ENCODE results near the gene KATNBL1.
A peak's percentile ranks its signal among the peaks of the same experiment; 100 is the strongest.

KATNBL1 gene

GRCh38 chr15:34114215-34114614 lies 95.7 kb downstream of the KATNBL1 start:
- no peak for DNase-seq

GRCh38 chr15:34111488-34111887 lies 98.4 kb downstream of the KATNBL1 start:
- no peak for DNase-seq

- DNase-seq = peak in 1 of 5 experiments; percentile 52
Observed at GRCh38 chr15:34109797-34110663, 99.9 kb downstream of the KATNBL1 start.

- no peak for DNase-seq
Observed at GRCh38 chr15:34107315-34107714, 102.6 kb downstream of the KATNBL1 start.

GRCh38 chr15:34106423-34106822 lies 103.5 kb downstream of the KATNBL1 start:
- DNase-seq = no peak

GRCh38 chr15:34102175-34102925 lies 107.5 kb downstream of the KATNBL1 start:
- DNase-seq = no peak

GRCh38 chr15:34101366-34102174 lies 108.3 kb downstream of the KATNBL1 start, which contains the start of the genes EMC7 and PGBD4:
Gene EMC7, minus strand, starts transcription at chr15:34101862. Its CDS starts 23 bp downstream, at chr15:34101839.
Gene PGBD4, plus strand, starts transcription at chr15:34102083. Its CDS starts 449 bp downstream, at chr15:34102532.
- DNase-seq = peak; percentile 97 to 100 (median 98)

- DNase-seq = no peak
Observed at GRCh38 chr15:34099914-34100313, 110.0 kb downstream of the KATNBL1 start.

Data from T-helper 2 cell (primary cell).